ENCODE results near the gene SCPEP1. TPM values are rescaled to one million over a fixed set of nuclear protein-coding genes. Genes with fewer than 3 reads are reported as not detected.

Gene SCPEP1
- total and polyA plus RNA-seq, 10 of the 15 experiments (the other 5 are each of a cell fraction or from before 2014, with no cell fraction given), result 31.2 to 80.2 (median 40.7) TPM

DNA sequence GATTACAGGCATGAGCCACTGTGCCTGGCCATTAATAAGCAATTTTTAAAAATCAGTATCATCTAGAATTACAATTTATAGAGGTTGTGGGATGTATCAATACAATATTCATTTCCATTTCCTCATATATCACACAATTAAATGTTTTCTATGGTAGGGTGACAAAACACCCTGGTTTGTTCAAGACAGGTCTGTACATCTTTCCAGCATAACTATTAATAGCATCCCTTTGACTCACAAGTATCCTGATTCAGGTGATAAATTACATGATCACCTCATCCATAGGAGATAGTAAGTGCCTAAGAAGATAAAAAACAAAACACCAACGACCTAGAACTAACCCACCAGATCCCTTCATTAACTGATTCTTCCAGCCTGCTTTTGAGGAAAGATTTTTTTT lies 30.2 kb upstream of the SCPEP1 start (continued):
- TF ChIP-seq, protein P1, sequence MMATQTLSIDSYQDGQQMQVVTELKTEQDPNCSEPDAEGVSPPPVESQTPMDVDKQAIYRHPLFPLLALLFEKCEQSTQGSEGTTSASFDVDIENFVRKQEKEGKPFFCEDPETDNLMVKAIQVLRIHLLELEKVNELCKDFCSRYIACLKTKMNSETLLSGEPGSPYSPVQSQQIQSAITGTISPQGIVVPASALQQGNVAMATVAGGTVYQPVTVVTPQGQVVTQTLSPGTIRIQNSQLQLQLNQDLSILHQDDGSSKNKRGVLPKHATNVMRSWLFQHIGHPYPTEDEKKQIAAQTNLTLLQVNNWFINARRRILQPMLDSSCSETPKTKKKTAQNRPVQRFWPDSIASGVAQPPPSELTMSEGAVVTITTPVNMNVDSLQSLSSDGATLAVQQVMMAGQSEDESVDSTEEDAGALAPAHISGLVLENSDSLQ (IDR thresholded peaks at IDR 0.05), result no peak
- no peak for TF ChIP-seq NR2C1 (IDR thresholded peaks at IDR 0.05)
- no peak for TF ChIP-seq MEF2A (IDR thresholded peaks at IDR 0.05; ENCODE audit: insufficient read depth, low read depth, low read length)
- no peak for TF ChIP-seq SIN3A (IDR thresholded peaks at IDR 0.05; ENCODE audit: low read depth, low read length)
- no peak for TF ChIP-seq JUNB (IDR thresholded peaks at IDR 0.05)
- TF ChIP-seq, protein P2, sequence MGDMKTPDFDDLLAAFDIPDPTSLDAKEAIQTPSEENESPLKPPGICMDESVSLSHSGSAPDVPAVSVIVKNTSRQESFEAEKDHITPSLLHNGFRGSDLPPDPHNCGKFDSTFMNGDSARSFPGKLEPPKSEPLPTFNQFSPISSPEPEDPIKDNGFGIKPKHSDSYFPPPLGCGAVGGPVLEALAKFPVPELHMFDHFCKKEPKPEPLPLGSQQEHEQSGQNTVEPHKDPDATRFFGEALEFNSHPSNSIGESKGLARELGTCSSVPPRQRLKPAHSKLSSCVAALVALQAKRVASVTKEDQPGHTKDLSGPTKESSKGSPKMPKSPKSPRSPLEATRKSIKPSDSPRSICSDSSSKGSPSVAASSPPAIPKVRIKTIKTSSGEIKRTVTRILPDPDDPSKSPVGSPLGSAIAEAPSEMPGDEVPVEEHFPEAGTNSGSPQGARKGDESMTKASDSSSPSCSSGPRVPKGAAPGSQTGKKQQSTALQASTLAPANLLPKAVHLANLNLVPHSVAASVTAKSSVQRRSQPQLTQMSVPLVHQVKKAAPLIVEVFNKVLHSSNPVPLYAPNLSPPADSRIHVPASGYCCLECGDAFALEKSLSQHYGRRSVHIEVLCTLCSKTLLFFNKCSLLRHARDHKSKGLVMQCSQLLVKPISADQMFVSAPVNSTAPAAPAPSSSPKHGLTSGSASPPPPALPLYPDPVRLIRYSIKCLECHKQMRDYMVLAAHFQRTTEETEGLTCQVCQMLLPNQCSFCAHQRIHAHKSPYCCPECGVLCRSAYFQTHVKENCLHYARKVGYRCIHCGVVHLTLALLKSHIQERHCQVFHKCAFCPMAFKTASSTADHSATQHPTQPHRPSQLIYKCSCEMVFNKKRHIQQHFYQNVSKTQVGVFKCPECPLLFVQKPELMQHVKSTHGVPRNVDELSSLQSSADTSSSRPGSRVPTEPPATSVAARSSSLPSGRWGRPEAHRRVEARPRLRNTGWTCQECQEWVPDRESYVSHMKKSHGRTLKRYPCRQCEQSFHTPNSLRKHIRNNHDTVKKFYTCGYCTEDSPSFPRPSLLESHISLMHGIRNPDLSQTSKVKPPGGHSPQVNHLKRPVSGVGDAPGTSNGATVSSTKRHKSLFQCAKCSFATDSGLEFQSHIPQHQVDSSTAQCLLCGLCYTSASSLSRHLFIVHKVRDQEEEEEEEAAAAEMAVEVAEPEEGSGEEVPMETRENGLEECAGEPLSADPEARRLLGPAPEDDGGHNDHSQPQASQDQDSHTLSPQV (IDR thresholded peaks at IDR 0.05), result no peak
- no peak for TF ChIP-seq FOS (IDR thresholded peaks at IDR 0.05; ENCODE audit: borderline replicate concordance, extremely low read depth, insufficient read length)

DNA sequence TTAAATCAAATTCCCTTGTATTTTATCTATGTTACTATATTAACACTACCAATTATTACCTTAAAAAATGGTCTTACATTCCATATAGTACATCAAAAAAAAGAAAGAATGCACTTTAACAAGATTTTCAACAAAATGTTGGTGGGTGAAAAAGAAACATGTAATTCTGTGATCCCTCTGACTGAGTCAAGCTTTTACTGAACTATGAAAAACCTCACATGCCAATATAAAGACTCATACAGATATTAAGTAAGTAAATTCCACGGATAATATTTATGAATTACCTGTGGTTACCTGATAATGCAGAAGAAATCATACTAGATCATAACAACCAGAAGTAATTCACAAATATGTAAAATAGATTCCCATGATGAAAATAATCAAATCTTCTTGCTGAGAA lies 29.4 kb upstream of the SCPEP1 start:
- H3K4me1 ChIP-seq (ENCODE audit: control insufficient read depth, insufficient read depth, low read length), result no peaks in the 10 kb centered on the region
- BruUV-seq (replicated peaks), result no TSS peak
- peaks cover 4 to 21% of the 10 kb centered on the region in 2 experiments for H3K36me3 ChIP-seq (ENCODE audit: control insufficient read depth in 2 of 2, insufficient read depth in 2 of 2, low read length in 1 of 2)
- FAIRE-seq (no peak), ATAC-seq (no peak), DNase-seq (ENCODE audit: low read depth, low spot score) (no peak)
- H2AFZ ChIP-seq (ENCODE audit: control insufficient read depth, low read depth, low read length), result no peak overlapping the region
- H3K27me3 ChIP-seq (replicated peaks in 1 of 2; ENCODE audit: control insufficient read depth in 2 of 2, insufficient read depth in 2 of 2, low read length in 1 of 2), result no peaks in the 10 kb centered on the region
- CTCF ChIA-PET, result no interaction called here
- H3K9ac ChIP-seq (ENCODE audit: control insufficient read depth, insufficient read depth, low read length), result no peak overlapping the region
- POLR2A ChIA-PET, result no interaction called here
- 100% methylated on average over 1 of the region's 1 CpG for WGBS (ENCODE audit: insufficient coverage, insufficient replicate concordance, low lambda C conversion rate, missing lambda C conversion rate)
- H3K9me3 ChIP-seq (replicated peaks; ENCODE audit: control insufficient read depth, insufficient read depth, low read length), result no peaks in the 10 kb centered on the region
- SMC1A ChIA-PET (ENCODE audit: uncharacterized antibody, unreplicated experiment), result interaction anchor here (1.4 kb wide), 1 partner anchor 129 kb away, joined by 3 read pairs; no protein-coding TSS in a partner anchor
- no peak overlapping the region for H3K4me3 ChIP-seq
- no peak overlapping the region for H3K27ac ChIP-seq (ENCODE audit: control insufficient read depth, insufficient read depth)
- H4K20me1 ChIP-seq (ENCODE audit: control insufficient read depth, insufficient read depth), result no peaks in the 10 kb centered on the region
- RAD21 ChIA-PET (ENCODE audit: unreplicated experiment), result no interaction called here
- no peaks in the 10 kb centered on the region; the same call in 1 of the 2 replicates for H3K79me2 ChIP-seq (ENCODE audit: control insufficient read depth, insufficient read depth, low read length)
- no peak overlapping the region for H3K4me2 ChIP-seq (ENCODE audit: control insufficient read depth, insufficient read depth)
- intact Hi-C loops (cut with micrococcal nuclease; ENCODE audit: unreplicated experiment) (loop anchor here (10.0 kb wide), 1 partner anchor 234 kb away; no protein-coding TSS in a partner anchor), in situ Hi-C loops (cut with MboI) (no loop called here)
- TF ChIP-seq ZNF274 (IDR thresholded peaks at IDR 0.05; ENCODE audit: insufficient read depth, insufficient read length) (no peak), CREM (IDR thresholded peaks at IDR 0.05; ENCODE audit: low read depth) (no peak), ZBED1 (IDR thresholded peaks at IDR 0.05; ENCODE audit: borderline replicate concordance) (no peak), RBBP5 (conservative IDR thresholded peaks at IDR 0.05) (no peak)
- TF ChIP-seq, protein P3, sequence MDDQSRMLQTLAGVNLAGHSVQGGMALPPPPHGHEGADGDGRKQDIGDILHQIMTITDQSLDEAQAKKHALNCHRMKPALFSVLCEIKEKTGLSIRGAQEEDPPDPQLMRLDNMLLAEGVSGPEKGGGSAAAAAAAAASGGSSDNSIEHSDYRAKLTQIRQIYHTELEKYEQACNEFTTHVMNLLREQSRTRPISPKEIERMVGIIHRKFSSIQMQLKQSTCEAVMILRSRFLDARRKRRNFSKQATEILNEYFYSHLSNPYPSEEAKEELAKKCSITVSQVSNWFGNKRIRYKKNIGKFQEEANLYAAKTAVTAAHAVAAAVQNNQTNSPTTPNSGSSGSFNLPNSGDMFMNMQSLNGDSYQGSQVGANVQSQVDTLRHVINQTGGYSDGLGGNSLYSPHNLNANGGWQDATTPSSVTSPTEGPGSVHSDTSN (IDR thresholded peaks at IDR 0.05; ENCODE audit: insufficient replicate concordance, low read depth, low read length), result no peak
- TF ChIP-seq, protein P4, sequence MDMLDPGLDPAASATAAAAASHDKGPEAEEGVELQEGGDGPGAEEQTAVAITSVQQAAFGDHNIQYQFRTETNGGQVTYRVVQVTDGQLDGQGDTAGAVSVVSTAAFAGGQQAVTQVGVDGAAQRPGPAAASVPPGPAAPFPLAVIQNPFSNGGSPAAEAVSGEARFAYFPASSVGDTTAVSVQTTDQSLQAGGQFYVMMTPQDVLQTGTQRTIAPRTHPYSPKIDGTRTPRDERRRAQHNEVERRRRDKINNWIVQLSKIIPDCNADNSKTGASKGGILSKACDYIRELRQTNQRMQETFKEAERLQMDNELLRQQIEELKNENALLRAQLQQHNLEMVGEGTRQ (IDR thresholded peaks at IDR 0.05; ENCODE audit: borderline replicate concordance, low read depth, low read length), result no peak
